IMR-90 (cell line): ENCODE data around the gene ID3. TPM values are rescaled to one million over a fixed set of nuclear protein-coding genes. Genes with fewer than 3 reads are reported as not detected.

ENCODE experiments used
- ATAC-seq: fragments of 200-7000 bp; cut with Tn5 transposase; 2 replicates; pipeline ENCODE4 v1.9.1; 2020; ENCODE audit warnings: low read depth, mild to moderate bottlenecking, moderate library complexity
- BruUV-seq: library from RNA; stranded (reverse); fragments of 400-500 nt; replicated peaks from 2 replicates; lab custom pipeline; 2021; lab: Mats Ljungman, UMichigan
- CTCF ChIA-PET: fragments of 300-600 bp; formaldehyde crosslinking; extraction: SDS; loops from one replicate; lab custom pipeline; 2021; ENCODE audit warnings: antibody characterized with exemption; lab: Yijun Ruan, JAX
- POLR2A ChIA-PET: fragments of 300-600 bp; sonication (Branson Sonifier 250); formaldehyde crosslinking; loops from one replicate; lab custom pipeline; 2022; ENCODE audit warnings: antibody characterized with exemption; ENCODE audit not compliant: unreplicated experiment; lab: Charles Lee
- DNase-seq: peaks from one replicate; pipeline ENCODE4 v3.0.0; 2013
- H2AFZ ChIP-seq: replicated peaks from 2 replicates; pipeline ENCODE3; 2013; ENCODE audit warnings: low read length, mild to moderate bottlenecking; ENCODE audit not compliant: poor library complexity
- H2AK5ac ChIP-seq: 2 replicates; pipeline ENCODE4 v1.6.1; 2013; ENCODE audit warnings: low read depth, low read length, inconsistent platforms
- H2AK9ac ChIP-seq: replicated peaks from 2 replicates; pipeline ENCODE3; 2013; ENCODE audit warnings: mild to moderate bottlenecking, low read depth, low read length, moderate library complexity; ENCODE audit not compliant: poor library complexity
- H2BK120ac ChIP-seq: 2 replicates; pipeline ENCODE4 v1.6.1; 2013; ENCODE audit warnings: low read depth, low read length, inconsistent platforms
- H2BK15ac ChIP-seq: 3 replicates; pipeline ENCODE4 v1.6.1; 2013; ENCODE audit warnings: low read depth, low read length, inconsistent platforms
- H2BK20ac ChIP-seq: 2 replicates; pipeline ENCODE4 v1.6.1; 2013; ENCODE audit warnings: low read depth, mild to moderate bottlenecking, inconsistent platforms, low read length, moderate library complexity
- H2BK5ac ChIP-seq: 2 replicates; pipeline ENCODE4 v1.6.1; 2013; ENCODE audit warnings: mild to moderate bottlenecking, low read depth, low read length, inconsistent platforms; ENCODE audit not compliant: poor library complexity, severe bottlenecking
- H3K14ac ChIP-seq: replicated peaks from 2 replicates; pipeline ENCODE4 v1.6.1; 2013; ENCODE audit warnings: low read depth, low read length, inconsistent platforms
- H3K18ac ChIP-seq: 2 replicates; pipeline ENCODE4 v1.6.1; 2013; ENCODE audit warnings: low read depth, low read length, control low read depth
- H3K23ac ChIP-seq: 2 replicates; pipeline ENCODE4 v1.6.1; 2013; ENCODE audit warnings: low read depth, low read length, inconsistent platforms
- H3K27ac ChIP-seq: 2 replicates; pipeline ENCODE4 v1.5.1; 2013; ENCODE audit warnings: mild to moderate bottlenecking, control low read depth, low read length; ENCODE audit not compliant: insufficient read depth
- H3K27me3 ChIP-seq: 2 replicates; pipeline ENCODE4 v1.6.1; 2013; ENCODE audit warnings: low read length; ENCODE audit not compliant: control insufficient read depth, insufficient read depth
- H3K36me3 ChIP-seq: 2 replicates; pipeline ENCODE4 v1.6.1; 2013; ENCODE audit warnings: low read length, mixed read lengths; ENCODE audit not compliant: control insufficient read depth, insufficient read depth
- H3K4ac ChIP-seq: 2 replicates; pipeline ENCODE4 v1.6.1; 2013; ENCODE audit warnings: low read depth, low read length, inconsistent platforms
- H3K4me1 ChIP-seq: 2 replicates; pipeline ENCODE4 v1.6.1; 2013; ENCODE audit warnings: low read length, mixed read lengths; ENCODE audit not compliant: control insufficient read depth, insufficient read depth
- H3K4me2 ChIP-seq: 2 replicates; pipeline ENCODE4 v1.6.1; 2013; ENCODE audit warnings: low read depth, mild to moderate bottlenecking, control low read depth, low read length, moderate library complexity
- H3K4me3 ChIP-seq: 2 replicates; pipeline ENCODE4 v1.5.1; 2013; ENCODE audit warnings: low read depth, mild to moderate bottlenecking, control low read depth, low read length, moderate library complexity; ENCODE audit not compliant: insufficient read depth
- H3K56ac ChIP-seq: 2 replicates; pipeline ENCODE4 v1.6.1; 2013; ENCODE audit warnings: low read length, inconsistent platforms; ENCODE audit not compliant: insufficient read depth; ENCODE audit errors: extremely low read depth
- H3K79me1 ChIP-seq, 2 experiments: 2 replicates each; pipeline ENCODE4 v1.6.1; 2013; ENCODE audit warnings: low read length in 2 of 2, inconsistent platforms in 1 of 2, low read depth in 1 of 2
- H3K9ac ChIP-seq: 2 replicates; pipeline ENCODE4 v1.6.1; 2013; ENCODE audit warnings: low read depth, low read length, control low read depth
- H3K9me1 ChIP-seq: 2 replicates; pipeline ENCODE4 v1.6.1; 2013; ENCODE audit warnings: low read length, inconsistent platforms; ENCODE audit not compliant: insufficient read depth
- H3K9me3 ChIP-seq: 2 replicates; pipeline ENCODE4 v1.6.1; 2013; ENCODE audit warnings: low read length; ENCODE audit not compliant: control insufficient read depth, insufficient read depth
- H4K20me1 ChIP-seq: 2 replicates; pipeline ENCODE4 v1.6.1; 2013; ENCODE audit warnings: low read length, inconsistent platforms; ENCODE audit not compliant: insufficient read depth
- H4K5ac ChIP-seq: 2 replicates; pipeline ENCODE4 v1.6.1; 2013; ENCODE audit warnings: mild to moderate bottlenecking, low read depth, low read length, control low read depth
- H4K8ac ChIP-seq, 2 experiments: 2 replicates each; pipeline ENCODE4 v1.6.1; 2013; ENCODE audit warnings: low read depth in 2 of 2, low read length in 2 of 2, control low read depth in 1 of 2, inconsistent platforms in 1 of 2
- H4K91ac ChIP-seq: 2 replicates; pipeline ENCODE4 v1.6.1; 2013; ENCODE audit warnings: low read depth, low read length, inconsistent platforms; ENCODE audit not compliant: insufficient read depth
- BHLHE40 ChIP-seq: fragments of 150-350 bp; IDR thresholded peaks from 2 replicates; pipeline ENCODE4 v1.6.1; 2016; ENCODE audit warnings: mild to moderate bottlenecking, low read depth, low read length
- CEBPB ChIP-seq: IDR thresholded peaks from 2 replicates; pipeline ENCODE4 v1.6.1; 2012; ENCODE audit warnings: low read depth, low read length, improper control_type of control experiment
- CHD1 ChIP-seq: IDR thresholded peaks from 2 replicates; pipeline ENCODE4 v1.6.1; 2012; ENCODE audit warnings: low read depth, low read length, improper control_type of control experiment
- FOS ChIP-seq: fragments of 150-350 bp; IDR thresholded peaks from 2 replicates; pipeline ENCODE4 v1.6.1; 2016; ENCODE audit warnings: low read depth, low read length
- MAFK ChIP-seq: IDR thresholded peaks from 2 replicates; pipeline ENCODE4 v1.6.1; 2012; ENCODE audit warnings: low read depth, low read length, improper control_type of control experiment
- MAZ ChIP-seq: IDR thresholded peaks from 2 replicates; pipeline ENCODE4 v1.6.1; 2012; ENCODE audit warnings: low read depth, mild to moderate bottlenecking, low read length, improper control_type of control experiment, moderate library complexity, borderline replicate concordance
- MXI1 ChIP-seq: IDR thresholded peaks from 2 replicates; pipeline ENCODE4 v1.6.1; 2012; ENCODE audit warnings: low read depth, mild to moderate bottlenecking, low read length, moderate library complexity, borderline replicate concordance
- NFE2L2 ChIP-seq: fragments of 150-350 bp; IDR thresholded peaks from 2 replicates; pipeline ENCODE4 v1.6.1; 2016; ENCODE audit warnings: low read depth, mild to moderate bottlenecking, low read length
- POLR2A ChIP-seq: IDR thresholded peaks from 2 replicates; pipeline ENCODE4 v1.6.1; 2012; ENCODE audit warnings: mild to moderate bottlenecking, low read depth, low read length
- RAD21 ChIP-seq: IDR thresholded peaks from 2 replicates; pipeline ENCODE4 v1.6.1; 2012; ENCODE audit warnings: low read length, improper control_type of control experiment
- RCOR1 ChIP-seq: IDR thresholded peaks from 2 replicates; pipeline ENCODE4 v1.6.1; 2012; ENCODE audit warnings: mild to moderate bottlenecking, low read length, improper control_type of control experiment; ENCODE audit not compliant: insufficient replicate concordance
- RFX5 ChIP-seq: IDR thresholded peaks from 2 replicates; pipeline ENCODE4 v1.8.0; 2012; ENCODE audit warnings: low read depth, mild to moderate bottlenecking, low read length, moderate library complexity
- SMC3 ChIP-seq: fragments of 150-350 bp; IDR thresholded peaks from 2 replicates; pipeline ENCODE4 v1.6.1; 2016; ENCODE audit warnings: low read depth, mild to moderate bottlenecking, antibody characterized with exemption, low read length, moderate library complexity
- WGBS, 2 experiments: methylation state at CpG; one replicate each; pipeline versions ENCODE4 v1.1.5 to v1.1.7; 2013; ENCODE audit warnings: missing lambda C conversion rate in 2 of 2; ENCODE audit not compliant: insufficient read length in 1 of 2; ENCODE audit errors: extremely low coverage in 2 of 2; 5-methylcytosine and 5-hydroxymethylcytosine counted together
- dilution Hi-C: fragments of 300-500 bp; cut with HindIII; formaldehyde crosslinking; loops from one replicate; pipeline ENCODE4 v1.14.3; 2018; ENCODE audit warnings: low sequenced_read_pairs; ENCODE audit not compliant: unreplicated experiment
- in situ Hi-C: fragments of 300-500 bp; cut with MboI; formaldehyde crosslinking; loops from 3 replicates; pipeline ENCODE4 v1.14.3; 2019; ENCODE audit warnings: low sequenced_read_pairs, inconsistent platforms, mixed read lengths
- intact Hi-C: fragments of 100-400 bp; cut with micrococcal nuclease; formaldehyde crosslinking; loops from 2 replicates; pipeline ENCODE4 v1.10.0; 2022
- polyA plus RNA-seq, 3 experiments: library from polyadenylated mRNA; depleted of rRNA; stranded (reverse); fragments of >200 nt; gene quantifications; 2 replicates each; pipeline ENCODE4 v1.2.3, GENCODE V29; 2012; ENCODE audit warnings: low replicate concordance in 1 of 3
- total RNA-seq: library from RNA; depleted of rRNA; stranded (reverse); fragments of >200 nt; gene quantifications from 2 replicates; pipeline ENCODE4 v1.2.3, GENCODE V29; 2012
- TF ChIP-seq, protein P1 (sequence below): conservative IDR thresholded peaks from 2 replicates; pipeline ENCODE4 v1.5.1; 2012; ENCODE audit warnings: mild to moderate bottlenecking, low read depth, low read length, improper control_type of control experiment
- TF ChIP-seq, protein P2 (sequence below): fragments of 150-350 bp; IDR thresholded peaks from 2 replicates; pipeline ENCODE4 v1.6.1; 2016; ENCODE audit warnings: low read depth, mild to moderate bottlenecking, low read length, moderate library complexity, borderline replicate concordance
- TF ChIP-seq, protein P3 (sequence below): fragments of 150-350 bp; IDR thresholded peaks from 2 replicates; pipeline ENCODE4 v1.6.1; 2017; ENCODE audit warnings: mild to moderate bottlenecking, antibody characterized with exemption, low read length, low read depth

The ID3 gene
- total and polyA plus RNA-seq, 2 of the 4 experiments (the other 2 are of a cell fraction): 109 to 304 TPM

DNA sequence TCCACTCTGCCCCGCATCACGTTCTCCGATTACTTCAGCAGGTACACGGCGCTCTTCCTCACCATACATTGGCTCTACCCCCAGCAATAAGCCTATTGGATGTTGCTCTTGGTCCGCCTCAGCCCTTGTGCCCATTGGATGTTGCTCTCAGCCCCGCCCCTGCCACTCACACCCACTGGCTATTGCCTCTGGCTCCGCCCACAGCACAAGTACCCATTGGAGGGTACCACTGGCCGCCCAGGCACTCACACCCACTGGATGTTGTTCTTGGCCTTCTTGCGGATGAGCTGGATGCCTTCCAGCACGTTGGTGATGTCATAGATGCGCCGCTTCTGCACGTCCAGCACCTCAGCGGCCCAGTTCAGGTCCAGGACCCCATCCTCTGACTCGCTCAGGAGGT, 37.7 kb downstream of the ID3 start:
- H3K27me3 ChIP-seq: no peaks in the 10 kb centered on the region
- H3K27ac ChIP-seq: no peak overlapping the region
- no peak overlapping the region for H3K56ac ChIP-seq
- H3K14ac ChIP-seq: no peak overlapping the region
- H3K23ac ChIP-seq: no peak overlapping the region
- H3K18ac ChIP-seq: no peak overlapping the region
- no peaks in the 10 kb centered on the region for H3K9me3 ChIP-seq
- H2BK20ac ChIP-seq: no peak overlapping the region
- no peak overlapping the region for H3K4ac ChIP-seq
- no peak overlapping the region for H4K5ac ChIP-seq
- TF ChIP-seq CEBPB: no peak
- no peak for TF ChIP-seq MXI1
- no peak for TF ChIP-seq RFX5
- TF ChIP-seq BHLHE40: no peak
- TF ChIP-seq, protein P1, sequence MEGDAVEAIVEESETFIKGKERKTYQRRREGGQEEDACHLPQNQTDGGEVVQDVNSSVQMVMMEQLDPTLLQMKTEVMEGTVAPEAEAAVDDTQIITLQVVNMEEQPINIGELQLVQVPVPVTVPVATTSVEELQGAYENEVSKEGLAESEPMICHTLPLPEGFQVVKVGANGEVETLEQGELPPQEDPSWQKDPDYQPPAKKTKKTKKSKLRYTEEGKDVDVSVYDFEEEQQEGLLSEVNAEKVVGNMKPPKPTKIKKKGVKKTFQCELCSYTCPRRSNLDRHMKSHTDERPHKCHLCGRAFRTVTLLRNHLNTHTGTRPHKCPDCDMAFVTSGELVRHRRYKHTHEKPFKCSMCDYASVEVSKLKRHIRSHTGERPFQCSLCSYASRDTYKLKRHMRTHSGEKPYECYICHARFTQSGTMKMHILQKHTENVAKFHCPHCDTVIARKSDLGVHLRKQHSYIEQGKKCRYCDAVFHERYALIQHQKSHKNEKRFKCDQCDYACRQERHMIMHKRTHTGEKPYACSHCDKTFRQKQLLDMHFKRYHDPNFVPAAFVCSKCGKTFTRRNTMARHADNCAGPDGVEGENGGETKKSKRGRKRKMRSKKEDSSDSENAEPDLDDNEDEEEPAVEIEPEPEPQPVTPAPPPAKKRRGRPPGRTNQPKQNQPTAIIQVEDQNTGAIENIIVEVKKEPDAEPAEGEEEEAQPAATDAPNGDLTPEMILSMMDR: no peak
- TF ChIP-seq, protein P2, sequence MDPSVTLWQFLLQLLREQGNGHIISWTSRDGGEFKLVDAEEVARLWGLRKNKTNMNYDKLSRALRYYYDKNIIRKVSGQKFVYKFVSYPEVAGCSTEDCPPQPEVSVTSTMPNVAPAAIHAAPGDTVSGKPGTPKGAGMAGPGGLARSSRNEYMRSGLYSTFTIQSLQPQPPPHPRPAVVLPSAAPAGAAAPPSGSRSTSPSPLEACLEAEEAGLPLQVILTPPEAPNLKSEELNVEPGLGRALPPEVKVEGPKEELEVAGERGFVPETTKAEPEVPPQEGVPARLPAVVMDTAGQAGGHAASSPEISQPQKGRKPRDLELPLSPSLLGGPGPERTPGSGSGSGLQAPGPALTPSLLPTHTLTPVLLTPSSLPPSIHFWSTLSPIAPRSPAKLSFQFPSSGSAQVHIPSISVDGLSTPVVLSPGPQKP: no peak
- no peak for TF ChIP-seq CHD1
- no peak for TF ChIP-seq MAFK
- TF ChIP-seq, protein P3, sequence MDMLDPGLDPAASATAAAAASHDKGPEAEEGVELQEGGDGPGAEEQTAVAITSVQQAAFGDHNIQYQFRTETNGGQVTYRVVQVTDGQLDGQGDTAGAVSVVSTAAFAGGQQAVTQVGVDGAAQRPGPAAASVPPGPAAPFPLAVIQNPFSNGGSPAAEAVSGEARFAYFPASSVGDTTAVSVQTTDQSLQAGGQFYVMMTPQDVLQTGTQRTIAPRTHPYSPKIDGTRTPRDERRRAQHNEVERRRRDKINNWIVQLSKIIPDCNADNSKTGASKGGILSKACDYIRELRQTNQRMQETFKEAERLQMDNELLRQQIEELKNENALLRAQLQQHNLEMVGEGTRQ: no peak
- TF ChIP-seq FOS: no peak
- no peak for TF ChIP-seq NFE2L2
- TF ChIP-seq RAD21: no peak
- TF ChIP-seq SMC3: no peak
- no peak for TF ChIP-seq POLR2A
- TF ChIP-seq RCOR1: no peak
- no peak for TF ChIP-seq MAZ
- no peaks in the 10 kb centered on the region for H3K36me3 ChIP-seq
- H2AK5ac ChIP-seq: no peak overlapping the region
- H4K8ac ChIP-seq: no peak overlapping the region
- H3K4me3 ChIP-seq: no peak overlapping the region
- H2AFZ ChIP-seq: no peak overlapping the region
- no peak for ATAC-seq
- no peak overlapping the region for H2AK9ac ChIP-seq
- no peak overlapping the region for H2BK15ac ChIP-seq
- H2BK120ac ChIP-seq: no peak overlapping the region
- dilution Hi-C loops (no loop called here), in situ Hi-C loops (no loop called here), intact Hi-C loops (no loop called here)
- no peak overlapping the region for H3K4me2 ChIP-seq
- H3K4me1 ChIP-seq: no peaks in the 10 kb centered on the region
- no peaks in the 10 kb centered on the region for H4K20me1 ChIP-seq
- H2BK5ac ChIP-seq: no peak overlapping the region
- CTCF ChIA-PET: no interaction called here
- no peaks in the 10 kb centered on the region; the same call in 1 of the 2 replicates for H3K9me1 ChIP-seq
- no peak for DNase-seq
- POLR2A ChIA-PET: no interaction called here
- H4K91ac ChIP-seq: no peak overlapping the region
- no peaks in the 10 kb centered on the region for H3K79me1 ChIP-seq
- no TSS peak for BruUV-seq
- H3K9ac ChIP-seq: no peak overlapping the region
- WGBS, 2 experiments: 94% methylated on average over 8 of the region's 16 CpGs; no CpG with 5 or more reads in 1 of the 2 experiments
